ENCODE measurements around the gene ELAC1.

- TF ChIP-seq, protein P1, sequence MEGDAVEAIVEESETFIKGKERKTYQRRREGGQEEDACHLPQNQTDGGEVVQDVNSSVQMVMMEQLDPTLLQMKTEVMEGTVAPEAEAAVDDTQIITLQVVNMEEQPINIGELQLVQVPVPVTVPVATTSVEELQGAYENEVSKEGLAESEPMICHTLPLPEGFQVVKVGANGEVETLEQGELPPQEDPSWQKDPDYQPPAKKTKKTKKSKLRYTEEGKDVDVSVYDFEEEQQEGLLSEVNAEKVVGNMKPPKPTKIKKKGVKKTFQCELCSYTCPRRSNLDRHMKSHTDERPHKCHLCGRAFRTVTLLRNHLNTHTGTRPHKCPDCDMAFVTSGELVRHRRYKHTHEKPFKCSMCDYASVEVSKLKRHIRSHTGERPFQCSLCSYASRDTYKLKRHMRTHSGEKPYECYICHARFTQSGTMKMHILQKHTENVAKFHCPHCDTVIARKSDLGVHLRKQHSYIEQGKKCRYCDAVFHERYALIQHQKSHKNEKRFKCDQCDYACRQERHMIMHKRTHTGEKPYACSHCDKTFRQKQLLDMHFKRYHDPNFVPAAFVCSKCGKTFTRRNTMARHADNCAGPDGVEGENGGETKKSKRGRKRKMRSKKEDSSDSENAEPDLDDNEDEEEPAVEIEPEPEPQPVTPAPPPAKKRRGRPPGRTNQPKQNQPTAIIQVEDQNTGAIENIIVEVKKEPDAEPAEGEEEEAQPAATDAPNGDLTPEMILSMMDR (IDR thresholded peaks at IDR 0.05), result no peak
- TF ChIP-seq POLR2AphosphoS5 (IDR thresholded peaks at IDR 0.05) (no peak), EP300 (IDR thresholded peaks at IDR 0.05) (no peak)
These were observed 1.6 kb downstream of the ELAC1 start for GRCh38 chr18:50969448-50969847.

All from suprapubic skin (tissue), 4 donors.